Measurements from ENCODE around the gene POU3F3.

The POU3F3 gene

DNA sequence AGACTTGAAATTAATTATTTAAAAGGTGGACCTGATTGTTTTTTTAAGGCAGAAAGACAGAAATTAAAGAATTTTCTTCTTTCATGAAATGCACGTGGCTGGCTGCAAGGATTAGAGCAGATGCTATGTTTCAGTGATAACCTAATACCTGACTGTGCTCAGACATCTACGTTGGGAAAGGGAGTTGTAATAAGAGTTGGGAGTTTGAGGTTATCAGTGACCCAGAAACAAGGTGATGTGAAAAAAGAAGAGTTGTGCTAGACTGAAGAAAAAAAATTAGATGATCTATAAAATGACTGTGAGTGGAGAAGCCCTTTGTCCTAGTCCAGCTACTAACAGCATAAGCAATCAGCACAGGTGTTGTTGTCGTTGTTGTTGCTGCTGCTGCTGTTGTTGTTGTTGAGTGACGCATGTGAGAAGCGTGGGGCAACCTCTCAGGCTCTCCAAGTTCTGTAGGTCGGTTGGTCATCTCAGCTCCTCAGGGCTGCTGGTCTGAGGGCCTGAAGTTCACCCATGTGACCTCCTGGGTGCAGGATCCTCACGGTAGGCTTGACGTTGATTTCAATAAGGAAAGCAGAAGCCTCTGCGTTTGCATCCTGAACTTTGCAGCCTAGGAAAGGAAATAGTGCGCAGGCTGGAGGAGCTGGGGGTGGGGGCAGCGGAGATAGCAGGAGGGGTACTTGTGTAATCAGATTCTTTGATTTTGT, 7.6 kb downstream of the POU3F3 start:
- Histone ChIP-seq H3K27ac (ENCODE audit: poor library complexity, severe bottlenecking) (no peak overlapping the region), H3K36me3 (ENCODE audit: low read depth) (no peaks in the 10 kb centered on the region), H3K4me3 (ENCODE audit: severe bottlenecking) (no peak overlapping the region), H3K9me3 (ENCODE audit: severe bottlenecking) (no peaks in the 10 kb centered on the region), H3K4me1 (ENCODE audit: insufficient read depth, poor library complexity, severe bottlenecking) (no peaks in the 10 kb centered on the region), H3K27me3 (ENCODE audit: insufficient read depth, poor library complexity, severe bottlenecking) (peaks cover 99% of the 10 kb centered on the region)
- TF ChIP-seq, protein P1, sequence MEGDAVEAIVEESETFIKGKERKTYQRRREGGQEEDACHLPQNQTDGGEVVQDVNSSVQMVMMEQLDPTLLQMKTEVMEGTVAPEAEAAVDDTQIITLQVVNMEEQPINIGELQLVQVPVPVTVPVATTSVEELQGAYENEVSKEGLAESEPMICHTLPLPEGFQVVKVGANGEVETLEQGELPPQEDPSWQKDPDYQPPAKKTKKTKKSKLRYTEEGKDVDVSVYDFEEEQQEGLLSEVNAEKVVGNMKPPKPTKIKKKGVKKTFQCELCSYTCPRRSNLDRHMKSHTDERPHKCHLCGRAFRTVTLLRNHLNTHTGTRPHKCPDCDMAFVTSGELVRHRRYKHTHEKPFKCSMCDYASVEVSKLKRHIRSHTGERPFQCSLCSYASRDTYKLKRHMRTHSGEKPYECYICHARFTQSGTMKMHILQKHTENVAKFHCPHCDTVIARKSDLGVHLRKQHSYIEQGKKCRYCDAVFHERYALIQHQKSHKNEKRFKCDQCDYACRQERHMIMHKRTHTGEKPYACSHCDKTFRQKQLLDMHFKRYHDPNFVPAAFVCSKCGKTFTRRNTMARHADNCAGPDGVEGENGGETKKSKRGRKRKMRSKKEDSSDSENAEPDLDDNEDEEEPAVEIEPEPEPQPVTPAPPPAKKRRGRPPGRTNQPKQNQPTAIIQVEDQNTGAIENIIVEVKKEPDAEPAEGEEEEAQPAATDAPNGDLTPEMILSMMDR (IDR thresholded peaks at IDR 0.05; ENCODE audit: poor library complexity, severe bottlenecking), result no peak
- no peak for ATAC-seq (ENCODE audit: low read depth)
- DNase-seq (ENCODE audit: low spot score), result no peak

DNA sequence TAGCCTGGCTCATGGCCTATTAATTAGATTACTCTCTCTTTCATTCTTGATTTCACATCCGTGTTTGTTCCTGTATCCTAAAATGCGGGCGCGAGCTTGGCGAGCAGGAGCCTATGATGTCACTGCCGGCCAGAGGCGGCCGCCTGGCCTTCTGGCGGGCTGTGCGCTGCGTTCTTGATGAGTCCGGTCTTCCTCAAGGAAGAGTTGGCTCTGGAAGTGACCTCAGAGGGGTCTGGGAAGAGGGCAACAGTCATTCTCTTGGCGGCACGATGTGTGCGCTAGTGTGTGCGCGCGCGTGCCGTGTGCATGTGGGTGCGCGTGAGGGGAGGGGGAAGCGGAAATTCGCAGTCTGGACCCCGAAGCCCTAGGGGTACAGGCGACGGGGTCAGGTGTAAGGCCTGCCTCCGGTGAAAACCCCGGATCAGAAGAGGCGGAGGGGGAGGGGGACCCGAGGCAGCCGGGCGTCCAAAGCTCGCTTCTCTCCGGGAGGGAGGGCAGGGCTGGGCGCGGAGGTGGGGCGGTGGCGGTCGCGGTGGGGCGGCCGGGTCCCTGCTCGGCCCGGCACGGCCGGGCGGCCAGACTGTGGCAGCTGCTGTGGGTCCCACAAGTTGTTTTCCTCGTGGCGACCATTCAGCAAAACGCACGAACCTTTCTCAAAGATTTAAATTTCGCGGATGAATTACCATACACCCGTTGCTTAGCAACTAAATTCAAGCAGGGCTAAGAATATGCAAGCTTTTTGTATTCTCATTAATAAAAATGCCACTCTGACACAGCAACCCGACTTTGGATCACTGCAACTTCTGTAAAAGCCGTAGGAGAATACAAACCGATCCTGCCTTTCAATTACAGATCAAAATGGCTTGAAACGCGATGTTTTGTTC, 8.4 kb downstream of the POU3F3 start:
- Histone ChIP-seq H3K9me3 (ENCODE audit: severe bottlenecking) (no peaks in the 10 kb centered on the region), H3K4me3 (ENCODE audit: severe bottlenecking) (no peak overlapping the region), H3K36me3 (ENCODE audit: low read depth) (no peaks in the 10 kb centered on the region), H3K27me3 (ENCODE audit: insufficient read depth, poor library complexity, severe bottlenecking) (peaks cover 100% of the 10 kb centered on the region), H3K4me1 (ENCODE audit: insufficient read depth, poor library complexity, severe bottlenecking) (no peaks in the 10 kb centered on the region), H3K27ac (ENCODE audit: poor library complexity, severe bottlenecking) (no peak overlapping the region)
- DNase-seq (ENCODE audit: low spot score) (no peak), ATAC-seq (ENCODE audit: low read depth) (no peak)
- TF ChIP-seq, protein P1 (IDR thresholded peaks at IDR 0.05; ENCODE audit: poor library complexity, severe bottlenecking), result no peak

DNA sequence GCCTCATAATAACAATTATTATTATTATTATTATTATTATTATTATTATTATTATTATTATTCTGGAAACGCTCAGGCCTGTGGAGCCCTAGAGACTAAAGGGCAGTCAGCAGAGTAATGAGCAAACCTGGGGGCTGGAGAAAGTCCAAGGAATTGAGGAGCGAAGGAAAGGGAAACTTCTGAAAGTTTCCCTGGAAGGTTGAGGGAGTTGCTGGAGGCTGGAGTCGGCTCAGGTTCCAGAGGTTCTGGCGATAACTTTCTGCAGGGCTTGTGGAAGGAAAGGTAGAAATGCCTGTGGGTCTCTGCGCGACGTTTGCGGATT, 9.2 kb downstream of the POU3F3 start:
- TF ChIP-seq, protein P1 (IDR thresholded peaks at IDR 0.05; ENCODE audit: poor library complexity, severe bottlenecking), result no peak
- H3K27ac ChIP-seq (ENCODE audit: poor library complexity, severe bottlenecking), result no peak overlapping the region
- H3K9me3 ChIP-seq (ENCODE audit: severe bottlenecking), result no peaks in the 10 kb centered on the region
- H3K27me3 ChIP-seq (ENCODE audit: insufficient read depth, poor library complexity, severe bottlenecking), result peaks cover 100% of the 10 kb centered on the region
- no peak overlapping the region for H3K4me3 ChIP-seq (ENCODE audit: severe bottlenecking)
- no peak for DNase-seq (ENCODE audit: low spot score)
- no peak for ATAC-seq (ENCODE audit: low read depth)
- no peaks in the 10 kb centered on the region for H3K4me1 ChIP-seq (ENCODE audit: insufficient read depth, poor library complexity, severe bottlenecking)
- H3K36me3 ChIP-seq (ENCODE audit: low read depth), result no peaks in the 10 kb centered on the region

DNA sequence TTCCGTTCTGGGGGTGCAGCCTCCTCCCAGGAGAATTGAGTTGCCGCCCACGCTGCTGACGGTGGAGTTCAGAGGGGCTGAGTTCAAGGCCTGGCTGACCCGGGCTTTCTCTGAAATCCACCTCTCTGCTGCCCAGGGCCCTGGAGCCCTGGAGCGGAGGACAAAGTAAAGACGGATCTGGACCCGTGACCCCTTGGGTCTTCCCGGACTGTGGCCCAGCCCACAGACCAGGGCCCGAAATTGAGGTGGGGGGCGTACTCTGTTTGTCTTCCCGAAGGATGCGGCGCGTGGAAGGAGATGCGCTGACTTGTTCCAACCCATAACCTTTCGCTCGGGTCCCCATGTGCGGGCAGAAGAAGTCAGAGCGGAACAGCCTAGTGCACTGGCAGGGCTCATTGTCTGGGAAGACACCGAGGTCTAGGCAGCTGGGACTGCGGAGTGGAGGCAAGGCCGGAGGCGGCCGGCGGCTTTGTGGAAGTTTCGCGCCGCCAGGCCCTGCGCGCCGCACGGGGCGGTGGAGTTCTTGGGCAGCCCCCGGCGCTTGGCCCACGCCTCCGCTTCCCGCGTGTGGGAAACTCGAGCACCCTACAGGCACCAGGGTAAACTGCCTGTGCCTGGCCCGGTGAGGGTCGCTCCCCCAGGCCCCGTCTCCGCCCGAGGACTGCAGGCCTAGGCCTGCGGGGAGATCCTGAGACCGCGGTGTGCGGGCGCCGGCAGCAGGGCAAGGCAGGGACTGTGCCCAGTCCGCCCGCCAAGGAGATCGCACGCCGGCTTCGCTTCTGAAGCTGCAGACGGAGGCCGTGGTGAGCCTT, 9.8 kb downstream of the POU3F3 start:
- DNase-seq (ENCODE audit: low spot score) (no peak), ATAC-seq (ENCODE audit: low read depth) (no peak)
- Histone ChIP-seq H3K27me3 (ENCODE audit: insufficient read depth, poor library complexity, severe bottlenecking) (peaks cover 100% of the 10 kb centered on the region), H3K9me3 (ENCODE audit: severe bottlenecking) (no peaks in the 10 kb centered on the region), H3K27ac (ENCODE audit: poor library complexity, severe bottlenecking) (no peak overlapping the region), H3K4me1 (ENCODE audit: insufficient read depth, poor library complexity, severe bottlenecking) (no peaks in the 10 kb centered on the region), H3K36me3 (ENCODE audit: low read depth) (no peaks in the 10 kb centered on the region), H3K4me3 (ENCODE audit: severe bottlenecking) (no peak overlapping the region)
- TF ChIP-seq, protein P1 (IDR thresholded peaks at IDR 0.05; ENCODE audit: poor library complexity, severe bottlenecking), result no peak
